Suprapubic skin (tissue), 2 donors: Measurements from ENCODE around the gene FRMD1.

Experiments used
- EP300 ChIP-seq: sonication (generic); formaldehyde crosslinking; IDR thresholded peaks from one replicate; pipeline ENCODE4 v1.6.1; 2017; ENCODE audit warnings: antibody characterized with exemption
- POLR2A ChIP-seq, 2 donors: fragments of 450-650 bp; IDR thresholded peaks; one replicate each; pipeline ENCODE4 v1.6.1; 2017; ENCODE audit warnings: antibody characterized with exemption in 2 of 2, mild to moderate bottlenecking in 2 of 2, moderate library complexity in 2 of 2

- TF ChIP-seq EP300 (no peak), POLR2A (IDR thresholded peaks at IDR 0.05) (no peak)
These were observed 39.9 kb upstream of the FRMD1 start for GRCh38 chr6:168118935-168119334.
